Upper lobe of left lung (tissue), 6 donors: Measurements from ENCODE around the gene SETD6. TPM values are rescaled to one million over a fixed set of nuclear protein-coding genes. Genes with fewer than 3 reads are reported as not detected.

Experiments
- ATAC-seq, 2 donors: fragments of 200-7000 bp; cut with Tn5 transposase; one replicate each; pipeline ENCODE4 v1.9.1; 2022; ENCODE audit warnings: mild to moderate bottlenecking in 2 of 2, moderate library complexity in 2 of 2; ENCODE audit not compliant: low FRiP score in 2 of 2
- DNase-seq, 2 donors: peaks; one replicate each; pipeline ENCODE4 v3.0.0-alpha.2; 2019 to 2020
- H3K27ac ChIP-seq, 4 donors: fragments of 200-600 bp; sonication (generic); one replicate each; pipeline ENCODE4 v1.5.1; 2016 to 2019
- H3K27me3 ChIP-seq, 4 donors: fragments of 200-600 bp; sonication (generic); one replicate each; pipeline ENCODE4 v1.5.1; 2017 to 2019
- H3K36me3 ChIP-seq, 4 donors: fragments of 200-600 bp; sonication (generic); one replicate each; pipeline ENCODE4 v1.5.1; 2016 to 2019
- H3K4me1 ChIP-seq, 4 donors: fragments of 200-600 bp; sonication (generic); one replicate each; pipeline ENCODE4 v1.5.1; 2018 to 2019
- H3K4me3 ChIP-seq, 4 donors: fragments of 200-600 bp; sonication (generic); one replicate each; pipeline ENCODE4 v1.5.1; 2017 to 2019; ENCODE audit warnings: mild to moderate bottlenecking in 2 of 4, moderate library complexity in 1 of 4
- H3K9me3 ChIP-seq, 4 donors: fragments of 200-600 bp; sonication (generic); one replicate each; pipeline ENCODE4 v1.5.1; 2018 to 2019
- CTCF ChIP-seq, 6 experiments: fragments of 450-650 bp in 4 of 6; fragments of 200-600 bp in 2 of 6; sonication (generic) in 2 of 6; IDR thresholded peaks; one replicate each; pipeline ENCODE4 v1.5.1; 2016 to 2019; ENCODE audit warnings: antibody characterized with exemption in 6 of 6
- EP300 ChIP-seq, 4 donors: sonication (generic); formaldehyde crosslinking; IDR thresholded peaks; one replicate each; pipeline ENCODE4 v1.5.1; 2017; ENCODE audit warnings: antibody characterized with exemption in 4 of 4, control low read depth in 2 of 4
- POLR2A ChIP-seq, 4 donors: fragments of 450-650 bp; IDR thresholded peaks; one replicate each; pipeline ENCODE4 v1.5.1; 2016 to 2017; ENCODE audit warnings: antibody characterized with exemption in 4 of 4, mild to moderate bottlenecking in 2 of 4
- POLR2AphosphoS5 ChIP-seq, 2 donors: sonication (generic); formaldehyde crosslinking; IDR thresholded peaks; one replicate each; pipeline ENCODE4 v1.5.1; 2017; ENCODE audit warnings: antibody characterized with exemption in 2 of 2
- WGBS, 2 donors: methylation state at CpG; one replicate each; pipeline ENCODE4 v1.1.5; 2017 to 2018; 5-methylcytosine and 5-hydroxymethylcytosine counted together
- total RNA-seq, 6 donors: library from RNA; depleted of rRNA in 4 of 6; stranded (reverse); fragments of >200 nt in 4 of 6; gene quantifications; one replicate each; pipeline versions ENCODE4 v1.1.0 to v1.2.1, GENCODE V29; 2016 to 2021
- donor health status: DM: no; HTN: no; CAD: no; lungs with moderate emphysema.
- donor health status: DM: no; HTN: yes; CAD: no; lungs with severe emphysema.

The SETD6 gene
- total RNA-seq, 6 donors from 2014 or later = 17.3 to 78.6 (median 31.7) TPM

- ATAC-seq (no peak), DNase-seq (no peak)
- TF ChIP-seq POLR2AphosphoS5 (IDR thresholded peaks at IDR 0.05) (no peak), CTCF (IDR thresholded peaks at IDR 0.05) (no peak), EP300 (IDR thresholded peaks at IDR 0.05) (no peak), POLR2A (IDR thresholded peaks at IDR 0.05) (no peak)
These were observed 6.6 kb upstream of the SETD6 start for GRCh38 chr16:58508671-58509251.

GRCh38 chr16:58509256-58510096 lies 5.8 kb upstream of the SETD6 start:
- H3K9me3 ChIP-seq = no peaks in the 10 kb centered on the region
- no peak for DNase-seq
- no peak overlapping the region for H3K27ac ChIP-seq
- ATAC-seq = no peak
- TF ChIP-seq CTCF (IDR thresholded peaks at IDR 0.05) = no peak
- TF ChIP-seq EP300 (IDR thresholded peaks at IDR 0.05) = no peak
- TF ChIP-seq POLR2A (IDR thresholded peaks at IDR 0.05) = no peak
- no peak for TF ChIP-seq POLR2AphosphoS5 (IDR thresholded peaks at IDR 0.05)
- no peaks in the 10 kb centered on the region for H3K27me3 ChIP-seq
- H3K4me1 ChIP-seq = peaks cover under 1 to 3% (median 2%) of the 10 kb centered on the region in 4 donors
- 93% methylated on average over 8 of the region's 9 CpGs; no CpG with 5 or more reads in 1 of the 2 donors for WGBS, 2 donors
- H3K4me3 ChIP-seq = no peak overlapping the region
- peaks cover 0 to 25% (median under 1%) of the 10 kb centered on the region in 4 donors for H3K36me3 ChIP-seq

More at GRCh38 chr16:58508671-58509251, 6.6 kb upstream of the SETD6 start:
- Histone ChIP-seq H3K36me3 (peaks cover 0 to 25% (median 6%) of the 10 kb centered on the region in 4 donors), H3K27me3 (no peaks in the 10 kb centered on the region), H3K4me3 (no peak overlapping the region), H3K4me1 (no peaks in the 10 kb centered on the region), H3K27ac (no peak overlapping the region), H3K9me3 (no peaks in the 10 kb centered on the region)
- 67 to 80% methylated on average over 3 to 4 of the region's 5 CpGs for WGBS, 2 donors

GRCh38 chr16:58510097-58510775 lies 5.1 kb upstream of the SETD6 start:
- H3K4me1 ChIP-seq = peaks cover 6 to 10% (median 7%) of the 10 kb centered on the region in 4 donors
- H3K27me3 ChIP-seq = no peaks in the 10 kb centered on the region
- no peak for ATAC-seq
- no peak overlapping the region for H3K27ac ChIP-seq
- WGBS, 2 donors = 94 to 96% methylated on average over 18 of the region's 18 CpGs
- DNase-seq = no peak
- no peak overlapping the region for H3K4me3 ChIP-seq
- H3K36me3 ChIP-seq = peaks cover 0 to 25% (median 0%) of the 10 kb centered on the region in 4 donors
- no peaks in the 10 kb centered on the region for H3K9me3 ChIP-seq
- TF ChIP-seq POLR2A (IDR thresholded peaks at IDR 0.05) (no peak), POLR2AphosphoS5 (IDR thresholded peaks at IDR 0.05) (no peak), EP300 (IDR thresholded peaks at IDR 0.05) (no peak), CTCF (IDR thresholded peaks at IDR 0.05) (no peak)

- Histone ChIP-seq H3K9me3 (no peaks in the 10 kb centered on the region), H3K27ac (no peak overlapping the region), H3K4me1 (peaks cover 6 to 16% (median 7%) of the 10 kb centered on the region in 4 donors), H3K36me3 (peaks cover 0 to 25% (median 0%) of the 10 kb centered on the region in 4 donors), H3K27me3 (no peaks in the 10 kb centered on the region), H3K4me3 (no peak overlapping the region)
- TF ChIP-seq POLR2A (IDR thresholded peaks at IDR 0.05) = no peak
- TF ChIP-seq CTCF (IDR thresholded peaks at IDR 0.05) = no peak
- TF ChIP-seq POLR2AphosphoS5 (IDR thresholded peaks at IDR 0.05) = no peak
- no peak for TF ChIP-seq EP300 (IDR thresholded peaks at IDR 0.05)
- DNase-seq (peak in 1 of 2 donors; percentile 77), ATAC-seq (no peak)
- 77 to 92% methylated on average over 15 to 29 of the region's 30 CpGs for WGBS, 2 donors
These were observed 4.3 kb upstream of the SETD6 start for GRCh38 chr16:58510776-58511628.
